Measurements from ENCODE around the gene TRIM41. TPM values are rescaled to one million over a fixed set of nuclear protein-coding genes. Genes with fewer than 3 reads are reported as not detected.

Gene TRIM41
- total and polyA plus RNA-seq, 2 of the 13 experiments (the other 11 are each of a cell fraction or from before 2014, with no cell fraction given) = 10.2 to 16.7 TPM

DNA sequence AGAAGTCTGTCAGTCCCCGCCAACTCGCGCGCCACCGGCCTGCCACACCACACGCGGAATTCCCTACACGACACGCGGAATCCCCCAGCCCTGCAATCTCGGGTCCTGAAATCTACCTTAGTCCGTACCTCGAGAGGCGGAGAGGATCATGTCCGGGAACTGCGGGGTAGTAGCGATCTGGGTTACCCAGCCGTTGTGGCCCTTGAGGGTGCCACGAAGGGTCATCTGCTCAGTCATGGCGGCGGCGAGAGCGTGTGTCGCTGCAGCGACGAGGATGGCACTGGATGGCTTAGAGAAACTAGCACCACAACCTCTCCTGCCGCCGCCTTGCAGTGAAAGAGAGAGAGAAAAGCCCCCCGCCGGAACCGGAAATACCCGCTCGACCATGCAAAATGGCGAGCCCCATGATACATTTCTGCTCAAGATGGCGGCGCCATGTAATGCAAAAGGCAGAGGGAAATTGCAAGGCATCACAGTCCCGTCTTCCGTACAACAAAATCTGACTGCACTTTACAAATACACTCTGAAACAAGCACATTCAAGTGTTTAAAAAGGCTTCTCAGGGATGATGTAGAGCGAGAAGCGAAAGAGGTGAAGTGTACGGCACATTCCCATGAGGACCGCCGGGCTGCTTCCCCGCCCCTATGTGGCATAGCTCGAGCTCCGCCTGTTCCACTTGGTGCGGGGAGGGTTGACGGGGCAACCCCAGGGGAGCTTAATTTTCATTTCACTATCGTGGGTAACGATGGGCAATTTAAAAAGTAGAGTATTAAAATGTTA lies 20.7 kb downstream of the TRIM41 start, which contains the start of gene RACK1 (continued):
- TF ChIP-seq SYNCRIP (IDR thresholded peaks at IDR 0.05; ENCODE audit: insufficient read depth, low read depth, low read length) (no peak), RAD51 (IDR thresholded peaks at IDR 0.05; ENCODE audit: borderline replicate concordance) (no peak), MLLT10 (CRISPR knock-in tag; IDR thresholded peaks at IDR 0.05) (peak; percentile 58; the same call in 1 of the 2 replicates), ZBTB3 (CRISPR knock-in tag; IDR thresholded peaks at IDR 0.05; ENCODE audit: borderline replicate concordance, low read depth) (0 out of 2 replicates have a peak, but pooled peaks have one; percentile 15), JUNB (CRISPR knock-in tag; IDR thresholded peaks at IDR 0.05; ENCODE audit: borderline replicate concordance) (no peak; the same call in 1 of the 2 replicates), ZC3H13 (CRISPR knock-in tag; IDR thresholded peaks at IDR 0.05) (peak; percentile 89; the same call in 1 of the 2 replicates)
- TF ChIP-seq, protein P1, sequence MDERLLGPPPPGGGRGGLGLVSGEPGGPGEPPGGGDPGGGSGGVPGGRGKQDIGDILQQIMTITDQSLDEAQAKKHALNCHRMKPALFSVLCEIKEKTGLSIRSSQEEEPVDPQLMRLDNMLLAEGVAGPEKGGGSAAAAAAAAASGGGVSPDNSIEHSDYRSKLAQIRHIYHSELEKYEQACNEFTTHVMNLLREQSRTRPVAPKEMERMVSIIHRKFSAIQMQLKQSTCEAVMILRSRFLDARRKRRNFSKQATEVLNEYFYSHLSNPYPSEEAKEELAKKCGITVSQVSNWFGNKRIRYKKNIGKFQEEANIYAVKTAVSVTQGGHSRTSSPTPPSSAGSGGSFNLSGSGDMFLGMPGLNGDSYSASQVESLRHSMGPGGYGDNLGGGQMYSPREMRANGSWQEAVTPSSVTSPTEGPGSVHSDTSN (CRISPR knock-in tag; IDR thresholded peaks at IDR 0.05) = no peak
- TF ChIP-seq, protein P2, sequence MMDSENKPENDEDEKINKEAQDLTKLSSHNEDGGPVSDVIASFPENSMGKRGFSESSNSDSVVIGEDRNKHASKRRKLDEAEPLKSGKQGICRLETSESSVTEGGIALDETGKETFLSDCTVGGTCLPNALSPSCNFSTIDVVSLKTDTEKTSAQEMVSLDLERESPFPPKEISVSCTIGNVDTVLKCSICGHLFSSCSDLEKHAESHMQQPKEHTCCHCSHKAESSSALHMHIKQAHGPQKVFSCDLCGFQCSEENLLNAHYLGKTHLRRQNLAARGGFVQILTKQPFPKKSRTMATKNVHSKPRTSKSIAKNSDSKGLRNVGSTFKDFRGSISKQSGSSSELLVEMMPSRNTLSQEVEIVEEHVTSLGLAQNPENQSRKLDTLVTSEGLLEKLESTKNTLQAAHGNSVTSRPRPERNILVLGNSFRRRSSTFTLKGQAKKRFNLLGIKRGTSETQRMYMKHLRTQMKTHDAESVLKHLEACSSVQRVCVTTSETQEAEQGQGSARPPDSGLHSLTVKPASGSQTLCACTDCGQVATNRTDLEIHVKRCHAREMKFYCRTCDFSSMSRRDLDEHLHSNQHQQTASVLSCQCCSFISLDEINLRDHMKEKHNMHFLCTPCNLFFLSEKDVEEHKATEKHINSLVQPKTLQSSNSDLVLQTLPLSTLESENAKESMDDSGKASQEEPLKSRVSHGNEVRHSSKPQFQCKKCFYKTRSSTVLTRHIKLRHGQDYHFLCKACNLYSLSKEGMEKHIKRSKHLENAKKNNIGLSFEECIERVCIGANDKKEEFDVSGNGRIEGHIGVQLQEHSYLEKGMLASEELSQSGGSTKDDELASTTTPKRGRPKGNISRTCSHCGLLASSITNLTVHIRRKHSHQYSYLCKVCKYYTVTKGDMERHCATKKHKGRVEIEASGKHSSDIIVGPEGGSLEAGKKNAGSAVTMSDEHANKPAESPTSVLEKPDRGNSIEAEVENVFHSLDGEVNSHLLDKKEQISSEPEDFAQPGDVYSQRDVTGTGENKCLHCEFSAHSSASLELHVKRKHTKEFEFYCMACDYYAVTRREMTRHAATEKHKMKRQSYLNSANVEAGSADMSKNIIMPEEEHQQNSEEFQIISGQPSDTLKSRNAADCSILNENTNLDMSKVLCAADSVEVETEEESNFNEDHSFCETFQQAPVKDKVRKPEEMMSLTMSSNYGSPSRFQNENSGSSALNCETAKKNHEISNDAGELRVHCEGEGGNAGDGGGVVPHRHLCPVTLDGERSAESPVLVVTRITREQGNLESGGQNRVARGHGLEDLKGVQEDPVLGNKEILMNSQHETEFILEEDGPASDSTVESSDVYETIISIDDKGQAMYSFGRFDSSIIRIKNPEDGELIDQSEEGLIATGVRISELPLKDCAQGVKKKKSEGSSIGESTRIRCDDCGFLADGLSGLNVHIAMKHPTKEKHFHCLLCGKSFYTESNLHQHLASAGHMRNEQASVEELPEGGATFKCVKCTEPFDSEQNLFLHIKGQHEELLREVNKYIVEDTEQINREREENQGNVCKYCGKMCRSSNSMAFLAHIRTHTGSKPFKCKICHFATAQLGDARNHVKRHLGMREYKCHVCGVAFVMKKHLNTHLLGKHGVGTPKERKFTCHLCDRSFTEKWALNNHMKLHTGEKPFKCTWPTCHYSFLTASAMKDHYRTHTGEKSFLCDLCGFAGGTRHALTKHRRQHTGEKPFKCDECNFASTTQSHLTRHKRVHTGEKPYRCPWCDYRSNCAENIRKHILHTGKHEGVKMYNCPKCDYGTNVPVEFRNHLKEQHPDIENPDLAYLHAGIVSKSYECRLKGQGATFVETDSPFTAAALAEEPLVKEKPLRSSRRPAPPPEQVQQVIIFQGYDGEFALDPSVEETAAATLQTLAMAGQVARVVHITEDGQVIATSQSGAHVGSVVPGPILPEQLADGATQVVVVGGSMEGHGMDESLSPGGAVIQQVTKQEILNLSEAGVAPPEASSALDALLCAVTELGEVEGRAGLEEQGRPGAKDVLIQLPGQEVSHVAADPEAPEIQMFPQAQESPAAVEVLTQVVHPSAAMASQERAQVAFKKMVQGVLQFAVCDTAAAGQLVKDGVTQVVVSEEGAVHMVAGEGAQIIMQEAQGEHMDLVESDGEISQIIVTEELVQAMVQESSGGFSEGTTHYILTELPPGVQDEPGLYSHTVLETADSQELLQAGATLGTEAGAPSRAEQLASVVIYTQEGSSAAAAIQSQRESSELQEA (CRISPR knock-in tag; IDR thresholded peaks at IDR 0.05; ENCODE audit: not compliant biosample characterization) = peak; percentile 73
- TF ChIP-seq, protein P3, sequence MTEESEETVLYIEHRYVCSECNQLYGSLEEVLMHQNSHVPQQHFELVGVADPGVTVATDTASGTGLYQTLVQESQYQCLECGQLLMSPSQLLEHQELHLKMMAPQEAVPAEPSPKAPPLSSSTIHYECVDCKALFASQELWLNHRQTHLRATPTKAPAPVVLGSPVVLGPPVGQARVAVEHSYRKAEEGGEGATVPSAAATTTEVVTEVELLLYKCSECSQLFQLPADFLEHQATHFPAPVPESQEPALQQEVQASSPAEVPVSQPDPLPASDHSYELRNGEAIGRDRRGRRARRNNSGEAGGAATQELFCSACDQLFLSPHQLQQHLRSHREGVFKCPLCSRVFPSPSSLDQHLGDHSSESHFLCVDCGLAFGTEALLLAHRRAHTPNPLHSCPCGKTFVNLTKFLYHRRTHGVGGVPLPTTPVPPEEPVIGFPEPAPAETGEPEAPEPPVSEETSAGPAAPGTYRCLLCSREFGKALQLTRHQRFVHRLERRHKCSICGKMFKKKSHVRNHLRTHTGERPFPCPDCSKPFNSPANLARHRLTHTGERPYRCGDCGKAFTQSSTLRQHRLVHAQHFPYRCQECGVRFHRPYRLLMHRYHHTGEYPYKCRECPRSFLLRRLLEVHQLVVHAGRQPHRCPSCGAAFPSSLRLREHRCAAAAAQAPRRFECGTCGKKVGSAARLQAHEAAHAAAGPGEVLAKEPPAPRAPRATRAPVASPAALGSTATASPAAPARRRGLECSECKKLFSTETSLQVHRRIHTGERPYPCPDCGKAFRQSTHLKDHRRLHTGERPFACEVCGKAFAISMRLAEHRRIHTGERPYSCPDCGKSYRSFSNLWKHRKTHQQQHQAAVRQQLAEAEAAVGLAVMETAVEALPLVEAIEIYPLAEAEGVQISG (CRISPR knock-in tag; IDR thresholded peaks at IDR 0.05) = peak; percentile 97
- TF ChIP-seq, protein P4, sequence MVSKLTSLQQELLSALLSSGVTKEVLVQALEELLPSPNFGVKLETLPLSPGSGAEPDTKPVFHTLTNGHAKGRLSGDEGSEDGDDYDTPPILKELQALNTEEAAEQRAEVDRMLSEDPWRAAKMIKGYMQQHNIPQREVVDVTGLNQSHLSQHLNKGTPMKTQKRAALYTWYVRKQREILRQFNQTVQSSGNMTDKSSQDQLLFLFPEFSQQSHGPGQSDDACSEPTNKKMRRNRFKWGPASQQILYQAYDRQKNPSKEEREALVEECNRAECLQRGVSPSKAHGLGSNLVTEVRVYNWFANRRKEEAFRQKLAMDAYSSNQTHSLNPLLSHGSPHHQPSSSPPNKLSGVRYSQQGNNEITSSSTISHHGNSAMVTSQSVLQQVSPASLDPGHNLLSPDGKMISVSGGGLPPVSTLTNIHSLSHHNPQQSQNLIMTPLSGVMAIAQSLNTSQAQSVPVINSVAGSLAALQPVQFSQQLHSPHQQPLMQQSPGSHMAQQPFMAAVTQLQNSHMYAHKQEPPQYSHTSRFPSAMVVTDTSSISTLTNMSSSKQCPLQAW (CRISPR knock-in tag; IDR thresholded peaks at IDR 0.05) = peak; percentile 60
- TF ChIP-seq, protein P5, sequence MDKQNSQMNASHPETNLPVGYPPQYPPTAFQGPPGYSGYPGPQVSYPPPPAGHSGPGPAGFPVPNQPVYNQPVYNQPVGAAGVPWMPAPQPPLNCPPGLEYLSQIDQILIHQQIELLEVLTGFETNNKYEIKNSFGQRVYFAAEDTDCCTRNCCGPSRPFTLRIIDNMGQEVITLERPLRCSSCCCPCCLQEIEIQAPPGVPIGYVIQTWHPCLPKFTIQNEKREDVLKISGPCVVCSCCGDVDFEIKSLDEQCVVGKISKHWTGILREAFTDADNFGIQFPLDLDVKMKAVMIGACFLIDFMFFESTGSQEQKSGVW (CRISPR knock-in tag; IDR thresholded peaks at IDR 0.05; ENCODE audit: borderline replicate concordance) = peak; percentile 87; the same call in 1 of the 2 replicates
